NT2/D1 (cell line): ENCODE data around the gene MBP.

Source experiments
- SUZ12 ChIP-seq: IDR thresholded peaks from 2 replicates; pipeline ENCODE4 v1.6.1; 2011; ENCODE audit not compliant: insufficient read length, insufficient read depth; ENCODE audit errors: extremely low read depth
- YY1 ChIP-seq: IDR thresholded peaks from 2 replicates; pipeline ENCODE4 v1.6.1; 2011; ENCODE audit not compliant: insufficient read length, insufficient read depth
- ZNF274 ChIP-seq: IDR thresholded peaks from 2 replicates; pipeline ENCODE4 v1.6.1; 2011; ENCODE audit warnings: mild to moderate bottlenecking, low read depth, low read length

GRCh38 chr18:77004555-77005380, 127.8 kb downstream of the MBP start:
- TF ChIP-seq ZNF274 (no peak), YY1 (no peak), SUZ12 (no peak)
